Fibroblast of lung (primary cell): ENCODE results near the gene MDM1. TPM values are rescaled to one million over a fixed set of nuclear protein-coding genes. Genes with fewer than 3 reads are reported as not detected.

Experiments
- DNase-seq, 2 donors: peaks; one replicate each; pipeline versions ENCODE4 v3.0.0 to v3.0.0-alpha.2; 2010; ENCODE audit warnings: low read depth in 2 of 2
- H2AFZ ChIP-seq: 2 replicates; pipeline ENCODE4 v1.5.1; 2012; ENCODE audit warnings: low read length, control low read depth, inconsistent platforms
- H3K27ac ChIP-seq: 2 replicates; pipeline ENCODE4 v1.5.1; 2011; ENCODE audit warnings: low read length, control low read depth; ENCODE audit not compliant: insufficient read depth
- H3K27me3 ChIP-seq: 2 replicates; pipeline ENCODE4 v1.5.1; 2011; ENCODE audit warnings: mild to moderate bottlenecking, low read length; ENCODE audit not compliant: control insufficient read depth, insufficient read depth
- H3K36me3 ChIP-seq: 2 replicates; pipeline ENCODE4 v1.5.1; 2011; ENCODE audit warnings: low read length; ENCODE audit not compliant: control insufficient read depth, insufficient read depth
- H3K4me1 ChIP-seq: 2 replicates; pipeline ENCODE4 v1.5.1; 2011; ENCODE audit warnings: low read length; ENCODE audit not compliant: control insufficient read depth, insufficient read depth; ENCODE audit errors: extremely low read depth
- H3K4me2 ChIP-seq: 2 replicates; pipeline ENCODE4 v1.5.1; 2011; ENCODE audit warnings: low read length, control low read depth; ENCODE audit not compliant: insufficient read depth; ENCODE audit errors: extremely low read depth
- H3K4me3 ChIP-seq, 4 experiments: fragments of 200-600 bp in 1 of 4; sonication (generic) in 1 of 4; replicated peaks in 1 of 4; 2 replicates each; pipeline ENCODE4 v1.5.1; 2011 to 2016; ENCODE audit warnings: low read length in 4 of 4, low read depth in 3 of 4, mild to moderate bottlenecking in 3 of 4, control low read depth in 2 of 4, inconsistent platforms in 1 of 4, mixed read lengths in 1 of 4; ENCODE audit not compliant: insufficient read depth in 1 of 4; ENCODE audit errors: control extremely low read depth in 1 of 4
- H3K79me2 ChIP-seq: 2 replicates; pipeline ENCODE4 v1.5.1; 2012; ENCODE audit warnings: mild to moderate bottlenecking, low read length, inconsistent platforms; ENCODE audit not compliant: control insufficient read depth, insufficient read depth
- H3K9ac ChIP-seq: 2 replicates; pipeline ENCODE4 v1.5.1; 2011; ENCODE audit warnings: mild to moderate bottlenecking, low read length, control low read depth; ENCODE audit not compliant: insufficient read depth
- H3K9me3 ChIP-seq: 2 replicates; pipeline ENCODE4 v1.5.1; 2012; ENCODE audit warnings: low read depth, low read length; ENCODE audit not compliant: control insufficient read depth, insufficient read depth
- H4K20me1 ChIP-seq: 2 replicates; pipeline ENCODE4 v1.5.1; 2011; ENCODE audit warnings: low read length; ENCODE audit not compliant: control insufficient read depth, insufficient read depth; ENCODE audit errors: extremely low read depth
- CTCF ChIP-seq, 2 donors: IDR thresholded peaks in 1 of 2; conservative IDR thresholded peaks in 1 of 2; 1 replicate in 1 of 2; 2 replicates in 1 of 2; pipeline ENCODE4 v1.5.1; 2011 to 2012; ENCODE audit warnings: low read length in 2 of 2, control low read depth in 1 of 2, inconsistent platforms in 1 of 2, low read depth in 1 of 2, mild to moderate bottlenecking in 1 of 2
- EZH2 ChIP-seq: IDR thresholded peaks from 2 replicates; pipeline ENCODE4 v1.5.1; 2012; ENCODE audit warnings: low read length, control low read depth, mild to moderate bottlenecking; ENCODE audit errors: missing control alignments
- polyA plus RNA-seq, 2 donors: library from polyadenylated mRNA; depleted of rRNA in 1 of 2; stranded (reverse) in 1 of 2; unstranded in 1 of 2; fragments of >200 nt; gene quantifications; 2 replicates each; pipeline ENCODE4 v1.2.1, GENCODE V29; 2011 to 2012; ENCODE audit warnings: missing spikeins in 1 of 2
- total RNA-seq: library from RNA; depleted of rRNA; stranded (reverse); fragments of >200 nt; gene quantifications from 2 replicates; pipeline ENCODE4 v1.2.1, GENCODE V29; 2014

MDM1 gene
- total and polyA plus RNA-seq, 2 donors (not counting 1 experiment from before 2014, with no cell fraction given) = 7.4 to 12.4 TPM

- Histone ChIP-seq H3K4me2 (no peak overlapping the region), H3K27me3 (no peaks in the 10 kb centered on the region), H2AFZ (no peak overlapping the region), H3K4me1 (peaks cover 3% of the 10 kb centered on the region), H3K9me3 (no peaks in the 10 kb centered on the region), H3K27ac (no peak overlapping the region), H3K4me3 (no peak overlapping the region), H3K36me3 (no peaks in the 10 kb centered on the region), H3K79me2 (no peaks in the 10 kb centered on the region), H4K20me1 (no peaks in the 10 kb centered on the region), H3K9ac (no peak overlapping the region)
- no peak for DNase-seq
- TF ChIP-seq CTCF (conservative IDR thresholded peaks at IDR 0.05 in 1 of 2, IDR thresholded peaks at IDR 0.05 in 1 of 2; ENCODE audit: low read depth in 1 of 2, low read length in 2 of 2) (no peak), EZH2 (no peak)
These were observed 35.0 kb upstream of the MDM1 start for GRCh38 chr12:68367116-68367515.

- Histone ChIP-seq H3K4me2 (peak overlapping the region; percentile 72), H3K4me3 (peak overlapping the region; percentile 6 to 49 (median 30)), H3K9ac (peak overlapping the region; percentile 51), H3K27me3 (no peaks in the 10 kb centered on the region), H3K27ac (peak overlapping the region; percentile 81), H3K79me2 (no peaks in the 10 kb centered on the region), H3K9me3 (no peaks in the 10 kb centered on the region), H2AFZ (peak overlapping the region; percentile 78), H4K20me1 (no peaks in the 10 kb centered on the region), H3K4me1 (peaks cover 3% of the 10 kb centered on the region), H3K36me3 (no peaks in the 10 kb centered on the region)
- peak in 1 of 2 donors; percentile 4 for TF ChIP-seq CTCF (conservative IDR thresholded peaks at IDR 0.05 in 1 of 2, IDR thresholded peaks at IDR 0.05 in 1 of 2; ENCODE audit: low read depth in 1 of 2, low read length in 2 of 2)
- no peak for TF ChIP-seq EZH2
- DNase-seq = peak; percentile 97 to 99
These were observed 32.9 kb upstream of the MDM1 start for GRCh38 chr12:68364893-68365725.

- Histone ChIP-seq H3K27me3 (no peaks in the 10 kb centered on the region), H3K4me3 (peak overlapping the region in 1 of 4 experiments; percentile 30), H3K4me2 (peak overlapping the region; percentile 17), H4K20me1 (no peaks in the 10 kb centered on the region), H2AFZ (no peak overlapping the region), H3K4me1 (peaks cover 3% of the 10 kb centered on the region), H3K36me3 (no peaks in the 10 kb centered on the region), H3K27ac (peak overlapping the region; percentile 81), H3K9me3 (no peaks in the 10 kb centered on the region), H3K9ac (no peak overlapping the region), H3K79me2 (no peaks in the 10 kb centered on the region)
- TF ChIP-seq CTCF (conservative IDR thresholded peaks at IDR 0.05 in 1 of 2, IDR thresholded peaks at IDR 0.05 in 1 of 2; ENCODE audit: low read depth in 1 of 2, low read length in 2 of 2) (no peak), EZH2 (no peak)
- no peak for DNase-seq
These were observed 32.2 kb upstream of the MDM1 start for GRCh38 chr12:68364328-68364727.
